Thyroid gland (tissue), 4 donors: ENCODE measurements around the gene FAM228B. TPM values are rescaled to one million over a fixed set of nuclear protein-coding genes. Genes with fewer than 3 reads are reported as not detected.

ENCODE experiments used
- DNase-seq, 2 donors: peaks; one replicate each; pipeline ENCODE4 v3.0.0-alpha.2; 2019
- H3K27ac ChIP-seq, 3 donors: fragments of 200-600 bp; sonication (generic); 1 replicate in 2 of 3; 2 replicates in 1 of 3; pipeline ENCODE4 v1.5.1; 2016 to 2019; ENCODE audit warnings: mild to moderate bottlenecking in 1 of 3, moderate library complexity in 1 of 3
- H3K27me3 ChIP-seq: fragments of 200-600 bp; sonication (generic); one replicate; pipeline ENCODE4 v1.5.1; 2019
- H3K36me3 ChIP-seq, 2 donors: fragments of 200-600 bp; sonication (generic); one replicate each; pipeline ENCODE4 v1.5.1; 2016 to 2019
- H3K4me1 ChIP-seq, 2 donors: fragments of 200-600 bp; sonication (generic); one replicate each; pipeline ENCODE4 v1.5.1; 2017 to 2019
- H3K4me3 ChIP-seq, 3 donors: fragments of 200-600 bp; sonication (generic); replicated peaks in 1 of 3; 1 replicate in 2 of 3; 2 replicates in 1 of 3; pipeline ENCODE4 v1.5.1; 2016; ENCODE audit warnings: mild to moderate bottlenecking in 1 of 3
- H3K9me3 ChIP-seq: fragments of 200-600 bp; sonication (generic); one replicate; pipeline ENCODE4 v1.5.1; 2017
- POLR2A ChIP-seq, 2 donors: fragments of 450-650 bp; IDR thresholded peaks; one replicate each; pipeline ENCODE4 v1.6.1; 2017; ENCODE audit warnings: antibody characterized with exemption in 2 of 2, mild to moderate bottlenecking in 2 of 2, moderate library complexity in 1 of 2
- WGBS, 2 donors: methylation state at CpG; one replicate each; pipeline ENCODE4 v1.1.5; 2017; 5-methylcytosine and 5-hydroxymethylcytosine counted together
- intact Hi-C: fragments of 100-400 bp; cut with DNase I; formaldehyde crosslinking; loops from one replicate; pipeline ENCODE4 v1.15.1; 2023
- total RNA-seq, 4 donors: library from RNA; depleted of rRNA; stranded (reverse); fragments of >200 nt; gene quantifications; one replicate each; pipeline ENCODE4 v1.2.3, GENCODE V29; 2016
- TF ChIP-seq, protein P1 (sequence below), 6 experiments: fragments of 200-600 bp in 3 of 6; fragments of 450-650 bp in 3 of 6; sonication (generic) in 3 of 6; IDR thresholded peaks; one replicate each; pipeline ENCODE4 v1.5.1; 2016 to 2019; ENCODE audit warnings: antibody characterized with exemption in 6 of 6, mild to moderate bottlenecking in 2 of 6, inconsistent platforms in 1 of 6, moderate library complexity in 1 of 6

Gene FAM228B
- total RNA-seq, 4 donors from 2014 or later = 19.4 to 44.5 (median 22.1) TPM

DNA sequence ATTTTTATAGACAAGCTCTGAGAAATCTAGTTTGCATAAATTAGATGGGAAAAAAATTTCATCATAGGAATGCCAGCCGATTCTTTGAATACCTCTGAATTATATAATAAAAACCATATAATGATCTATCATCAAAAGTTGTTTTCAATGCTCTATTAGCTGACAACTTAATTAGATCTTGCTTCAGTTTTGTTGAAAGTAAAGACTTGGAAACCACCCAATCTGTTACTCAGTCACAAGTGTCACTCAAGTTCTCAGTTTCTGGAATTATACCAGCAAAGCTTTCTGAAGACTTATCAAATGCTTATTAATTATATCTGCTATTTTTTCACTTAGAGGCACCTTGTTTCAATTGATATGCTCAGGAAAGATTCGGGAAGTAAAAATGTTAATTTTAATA lies 21.3 kb upstream of the FAM228B start:
- DNase-seq = no peak
- H3K36me3 ChIP-seq = no peaks in the 10 kb centered on the region
- H3K4me1 ChIP-seq = peaks cover 0 to 5% of the 10 kb centered on the region in 2 donors
- WGBS, 2 donors = 90 to 95% methylated on average over 2 of the region's 2 CpGs
- H3K4me3 ChIP-seq = no peak overlapping the region
- no peak for TF ChIP-seq POLR2A (IDR thresholded peaks at IDR 0.05)
- TF ChIP-seq, protein P1, sequence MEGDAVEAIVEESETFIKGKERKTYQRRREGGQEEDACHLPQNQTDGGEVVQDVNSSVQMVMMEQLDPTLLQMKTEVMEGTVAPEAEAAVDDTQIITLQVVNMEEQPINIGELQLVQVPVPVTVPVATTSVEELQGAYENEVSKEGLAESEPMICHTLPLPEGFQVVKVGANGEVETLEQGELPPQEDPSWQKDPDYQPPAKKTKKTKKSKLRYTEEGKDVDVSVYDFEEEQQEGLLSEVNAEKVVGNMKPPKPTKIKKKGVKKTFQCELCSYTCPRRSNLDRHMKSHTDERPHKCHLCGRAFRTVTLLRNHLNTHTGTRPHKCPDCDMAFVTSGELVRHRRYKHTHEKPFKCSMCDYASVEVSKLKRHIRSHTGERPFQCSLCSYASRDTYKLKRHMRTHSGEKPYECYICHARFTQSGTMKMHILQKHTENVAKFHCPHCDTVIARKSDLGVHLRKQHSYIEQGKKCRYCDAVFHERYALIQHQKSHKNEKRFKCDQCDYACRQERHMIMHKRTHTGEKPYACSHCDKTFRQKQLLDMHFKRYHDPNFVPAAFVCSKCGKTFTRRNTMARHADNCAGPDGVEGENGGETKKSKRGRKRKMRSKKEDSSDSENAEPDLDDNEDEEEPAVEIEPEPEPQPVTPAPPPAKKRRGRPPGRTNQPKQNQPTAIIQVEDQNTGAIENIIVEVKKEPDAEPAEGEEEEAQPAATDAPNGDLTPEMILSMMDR (IDR thresholded peaks at IDR 0.05) = no peak
- intact Hi-C loops = no loop called here
- no peak overlapping the region for H3K27ac ChIP-seq
- H3K27me3 ChIP-seq = no peaks in the 10 kb centered on the region
- H3K9me3 ChIP-seq = no peaks in the 10 kb centered on the region

DNA sequence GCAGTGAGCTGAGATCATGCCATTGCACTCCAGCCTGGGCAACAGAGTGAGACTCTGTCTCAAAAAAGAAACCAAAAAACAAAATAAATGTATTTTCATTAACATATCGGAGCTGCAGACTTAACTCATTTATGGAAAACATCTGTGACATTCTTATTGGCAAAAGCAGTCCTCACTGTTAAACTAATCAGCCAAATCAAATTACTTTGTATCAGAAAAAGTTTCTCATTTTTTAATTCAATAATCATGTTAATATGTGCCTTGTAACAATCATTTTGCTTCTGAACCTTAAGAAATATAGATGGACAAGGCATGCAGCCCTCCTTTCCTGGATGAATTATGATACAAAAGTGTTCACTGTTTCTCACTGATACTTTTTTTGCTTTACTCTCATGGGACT lies 20.6 kb upstream of the FAM228B start:
- no peak for TF ChIP-seq POLR2A (IDR thresholded peaks at IDR 0.05)
- TF ChIP-seq, protein P1 (IDR thresholded peaks at IDR 0.05) = no peak
- no peaks in the 10 kb centered on the region for H3K36me3 ChIP-seq
- peaks cover 0 to 5% of the 10 kb centered on the region in 2 donors for H3K4me1 ChIP-seq
- H3K27me3 ChIP-seq = no peaks in the 10 kb centered on the region
- no peak for DNase-seq
- WGBS, 2 donors = 91 to 95% methylated on average over 1 of the region's 1 CpG
- intact Hi-C loops = no loop called here
- H3K27ac ChIP-seq = no peak overlapping the region
- no peak overlapping the region for H3K4me3 ChIP-seq
- H3K9me3 ChIP-seq = no peaks in the 10 kb centered on the region

DNA sequence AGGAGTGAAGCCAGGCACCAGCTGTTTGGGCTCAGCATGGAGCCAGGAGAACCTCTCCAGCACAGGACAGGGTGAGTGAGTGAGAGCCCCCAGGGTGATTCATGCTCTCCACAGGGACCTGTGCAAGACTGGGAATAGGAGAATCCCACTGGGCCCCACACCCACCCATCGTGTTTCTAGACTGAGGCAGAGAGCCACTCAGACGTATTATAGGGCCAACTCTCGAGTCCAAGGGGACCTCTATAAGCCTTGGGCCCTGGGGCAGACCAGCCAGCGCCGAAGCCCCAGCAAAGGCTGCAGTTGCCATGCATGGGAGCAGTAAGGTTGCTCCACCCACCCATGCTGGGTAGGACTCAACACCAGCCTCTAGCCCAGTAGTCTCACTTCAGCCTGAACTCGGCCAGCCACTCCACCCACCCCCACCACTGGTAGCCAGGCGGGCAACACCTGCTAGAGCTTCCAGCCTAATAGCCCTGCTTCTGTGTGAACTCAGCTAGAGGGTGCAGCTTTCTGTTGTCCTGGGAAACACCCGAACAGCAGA lies 19.1 kb upstream of the FAM228B start:
- no peaks in the 10 kb centered on the region for H3K9me3 ChIP-seq
- H3K4me3 ChIP-seq = no peak overlapping the region
- WGBS, 2 donors = 88 to 100% methylated on average over 2 to 5 of the region's 8 CpGs
- H3K27me3 ChIP-seq = no peaks in the 10 kb centered on the region
- H3K36me3 ChIP-seq = no peaks in the 10 kb centered on the region
- intact Hi-C loops = no loop called here
- no peak overlapping the region for H3K27ac ChIP-seq
- no peak for DNase-seq
- TF ChIP-seq, protein P1 (IDR thresholded peaks at IDR 0.05) = no peak
- TF ChIP-seq POLR2A (IDR thresholded peaks at IDR 0.05) = no peak
- peaks cover 0 to 5% of the 10 kb centered on the region in 2 donors for H3K4me1 ChIP-seq

DNA sequence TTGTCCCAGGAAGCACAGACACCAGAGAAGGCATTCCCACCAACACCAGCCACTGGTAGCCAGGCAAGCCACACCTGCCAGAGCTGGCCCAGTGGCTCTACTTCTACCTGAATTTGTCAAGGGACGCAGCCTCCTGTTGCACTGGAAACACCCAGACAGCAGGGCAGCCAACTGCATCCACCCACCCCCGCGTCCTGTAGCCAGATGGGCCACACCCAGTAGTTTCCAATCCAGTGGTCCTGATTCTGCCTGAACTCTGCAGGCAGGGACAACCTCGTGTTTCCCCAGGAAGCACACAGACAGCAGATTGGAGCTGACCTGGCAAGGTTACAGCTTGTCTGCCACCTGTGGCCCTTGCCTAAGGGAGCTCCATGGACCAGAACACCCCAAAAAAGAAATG lies 18.4 kb upstream of the FAM228B start:
- intact Hi-C loops = no loop called here
- 67 to 85% methylated on average over 1 to 4 of the region's 4 CpGs for WGBS, 2 donors
- H3K27ac ChIP-seq = no peak overlapping the region

DNA sequence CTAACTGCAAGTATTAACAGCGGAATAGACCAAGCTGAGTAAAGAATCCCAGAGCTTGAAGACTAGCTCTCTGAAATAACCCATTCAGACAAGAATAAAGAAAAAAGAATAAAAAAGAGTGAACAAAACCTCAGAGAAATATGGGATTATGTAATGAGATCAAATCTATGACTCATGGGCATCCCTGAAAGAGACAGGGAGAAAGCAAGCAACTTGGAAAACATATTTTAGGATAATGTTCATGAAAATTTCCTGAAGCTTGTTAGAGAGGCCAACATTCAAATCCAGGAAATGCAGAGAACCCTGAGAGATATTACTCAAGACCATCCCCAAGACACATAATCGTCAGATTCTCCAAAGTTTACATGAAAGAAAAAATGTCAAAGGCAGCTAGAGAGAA lies 17.5 kb upstream of the FAM228B start:
- Histone ChIP-seq H3K4me3 (no peak overlapping the region), H3K4me1 (peaks cover 0 to 5% of the 10 kb centered on the region in 2 donors), H3K9me3 (no peaks in the 10 kb centered on the region), H3K27me3 (no peaks in the 10 kb centered on the region), H3K36me3 (no peaks in the 10 kb centered on the region), H3K27ac (no peak overlapping the region)
- intact Hi-C loops = no loop called here
- DNase-seq = no peak
- WGBS, 2 donors = 21 to 48% methylated on average over 2 of the region's 2 CpGs
- TF ChIP-seq, protein P1 (IDR thresholded peaks at IDR 0.05) = no peak
- TF ChIP-seq POLR2A (IDR thresholded peaks at IDR 0.05) = no peak

More for the DNA sequence above, 18.4 kb upstream of the FAM228B start:
- Histone ChIP-seq H3K4me3 (no peak overlapping the region), H3K36me3 (no peaks in the 10 kb centered on the region), H3K27me3 (no peaks in the 10 kb centered on the region), H3K9me3 (no peaks in the 10 kb centered on the region), H3K4me1 (peaks cover 0 to 5% of the 10 kb centered on the region in 2 donors)
- DNase-seq = no peak
- no peak for TF ChIP-seq POLR2A (IDR thresholded peaks at IDR 0.05)
- TF ChIP-seq, protein P1 (IDR thresholded peaks at IDR 0.05) = no peak
